ENCODE results near the gene EBF3. TPM values are rescaled to one million over a fixed set of nuclear protein-coding genes. Genes with fewer than 3 reads are reported as not detected.

EBF3 gene
- total RNA-seq, 1 experiment from 2014 or later, result 0.64 TPM

DNA sequence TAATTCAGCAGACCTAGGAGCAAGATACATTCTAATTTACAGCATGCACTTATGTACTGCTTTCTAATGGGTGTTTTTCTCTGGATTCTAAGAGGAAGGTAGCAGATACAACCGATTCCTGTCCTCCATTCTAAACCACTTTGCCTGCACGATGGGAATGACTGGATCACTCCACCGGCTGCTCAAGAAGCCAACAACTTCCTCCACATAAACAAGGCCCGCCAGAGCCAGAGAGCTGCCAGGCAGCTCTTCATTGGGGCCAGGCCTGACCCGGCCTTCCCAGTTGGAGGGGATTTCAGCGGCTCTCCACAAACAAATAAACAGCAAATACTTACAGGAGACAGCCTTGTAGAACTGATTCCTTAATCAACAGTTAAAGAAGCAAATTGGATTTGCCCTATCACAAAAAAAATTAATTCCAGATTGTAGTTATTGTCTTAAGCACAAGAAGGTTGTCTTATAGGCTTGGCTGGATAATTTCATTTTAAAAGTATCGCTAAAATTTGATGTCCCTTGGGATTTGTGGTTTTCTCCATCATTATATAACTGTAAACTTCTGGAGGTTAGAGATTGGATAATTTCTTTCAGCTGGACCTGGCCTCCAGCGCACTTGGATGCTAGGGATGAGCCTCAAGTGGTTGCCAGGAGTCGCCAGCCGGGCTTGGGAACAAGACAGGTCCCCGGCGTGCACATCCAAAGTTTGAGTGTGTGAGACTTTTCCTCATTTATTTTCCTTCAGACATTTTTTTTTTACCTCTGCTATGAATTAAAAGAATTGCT, 20.9 kb downstream of the EBF3 start:
- ChIA-PET CTCF (no interaction called here), POLR2A (no interaction called here)
- TF ChIP-seq SIN3A (IDR thresholded peaks at IDR 0.05; ENCODE audit: borderline replicate concordance, insufficient read depth, low read depth, low read length) (no peak), POLR2AphosphoS5 (IDR thresholded peaks at IDR 0.05; ENCODE audit: low read depth, low read length) (no peak), TCF7L2 (IDR thresholded peaks at IDR 0.05; ENCODE audit: low read depth, low read length) (no peak)
- TF ChIP-seq, protein P1, sequence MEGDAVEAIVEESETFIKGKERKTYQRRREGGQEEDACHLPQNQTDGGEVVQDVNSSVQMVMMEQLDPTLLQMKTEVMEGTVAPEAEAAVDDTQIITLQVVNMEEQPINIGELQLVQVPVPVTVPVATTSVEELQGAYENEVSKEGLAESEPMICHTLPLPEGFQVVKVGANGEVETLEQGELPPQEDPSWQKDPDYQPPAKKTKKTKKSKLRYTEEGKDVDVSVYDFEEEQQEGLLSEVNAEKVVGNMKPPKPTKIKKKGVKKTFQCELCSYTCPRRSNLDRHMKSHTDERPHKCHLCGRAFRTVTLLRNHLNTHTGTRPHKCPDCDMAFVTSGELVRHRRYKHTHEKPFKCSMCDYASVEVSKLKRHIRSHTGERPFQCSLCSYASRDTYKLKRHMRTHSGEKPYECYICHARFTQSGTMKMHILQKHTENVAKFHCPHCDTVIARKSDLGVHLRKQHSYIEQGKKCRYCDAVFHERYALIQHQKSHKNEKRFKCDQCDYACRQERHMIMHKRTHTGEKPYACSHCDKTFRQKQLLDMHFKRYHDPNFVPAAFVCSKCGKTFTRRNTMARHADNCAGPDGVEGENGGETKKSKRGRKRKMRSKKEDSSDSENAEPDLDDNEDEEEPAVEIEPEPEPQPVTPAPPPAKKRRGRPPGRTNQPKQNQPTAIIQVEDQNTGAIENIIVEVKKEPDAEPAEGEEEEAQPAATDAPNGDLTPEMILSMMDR (IDR thresholded peaks at IDR 0.05), result no peak
- TF ChIP-seq, protein P2, sequence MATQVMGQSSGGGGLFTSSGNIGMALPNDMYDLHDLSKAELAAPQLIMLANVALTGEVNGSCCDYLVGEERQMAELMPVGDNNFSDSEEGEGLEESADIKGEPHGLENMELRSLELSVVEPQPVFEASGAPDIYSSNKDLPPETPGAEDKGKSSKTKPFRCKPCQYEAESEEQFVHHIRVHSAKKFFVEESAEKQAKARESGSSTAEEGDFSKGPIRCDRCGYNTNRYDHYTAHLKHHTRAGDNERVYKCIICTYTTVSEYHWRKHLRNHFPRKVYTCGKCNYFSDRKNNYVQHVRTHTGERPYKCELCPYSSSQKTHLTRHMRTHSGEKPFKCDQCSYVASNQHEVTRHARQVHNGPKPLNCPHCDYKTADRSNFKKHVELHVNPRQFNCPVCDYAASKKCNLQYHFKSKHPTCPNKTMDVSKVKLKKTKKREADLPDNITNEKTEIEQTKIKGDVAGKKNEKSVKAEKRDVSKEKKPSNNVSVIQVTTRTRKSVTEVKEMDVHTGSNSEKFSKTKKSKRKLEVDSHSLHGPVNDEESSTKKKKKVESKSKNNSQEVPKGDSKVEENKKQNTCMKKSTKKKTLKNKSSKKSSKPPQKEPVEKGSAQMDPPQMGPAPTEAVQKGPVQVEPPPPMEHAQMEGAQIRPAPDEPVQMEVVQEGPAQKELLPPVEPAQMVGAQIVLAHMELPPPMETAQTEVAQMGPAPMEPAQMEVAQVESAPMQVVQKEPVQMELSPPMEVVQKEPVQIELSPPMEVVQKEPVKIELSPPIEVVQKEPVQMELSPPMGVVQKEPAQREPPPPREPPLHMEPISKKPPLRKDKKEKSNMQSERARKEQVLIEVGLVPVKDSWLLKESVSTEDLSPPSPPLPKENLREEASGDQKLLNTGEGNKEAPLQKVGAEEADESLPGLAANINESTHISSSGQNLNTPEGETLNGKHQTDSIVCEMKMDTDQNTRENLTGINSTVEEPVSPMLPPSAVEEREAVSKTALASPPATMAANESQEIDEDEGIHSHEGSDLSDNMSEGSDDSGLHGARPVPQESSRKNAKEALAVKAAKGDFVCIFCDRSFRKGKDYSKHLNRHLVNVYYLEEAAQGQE (IDR thresholded peaks at IDR 0.05; ENCODE audit: insufficient read depth in 1 of 2, low read depth in 2 of 2, low read length in 1 of 2), result no peak
- Histone ChIP-seq H3K4me1 (ENCODE audit: control insufficient read depth, insufficient read depth, low read length) (no peaks in the 10 kb centered on the region), H3K27me3 (ENCODE audit: control insufficient read depth, insufficient read depth, low read length) (no peaks in the 10 kb centered on the region), H3K27ac (ENCODE audit: low read length) (no peak overlapping the region), H3K36me3 (ENCODE audit: control insufficient read depth, insufficient read depth, low read length) (no peaks in the 10 kb centered on the region), H3K4me3 (ENCODE audit: low read depth in 2 of 2, low read length in 2 of 2) (no peak overlapping the region), H3K9me3 (ENCODE audit: control insufficient read depth, insufficient read depth, low read depth, low read length) (no peaks in the 10 kb centered on the region)
- BruUV-seq (replicated peaks), result no TSS peak
- in situ Hi-C loops (cut with HindIII; ENCODE audit: low pct_unique_long_range_greater_than_20kb, low sequenced_read_pairs), result no loop called here
- ATAC-seq, result no peak
- no peak for DNase-seq (ENCODE audit: low read depth, low spot score)
- intact Hi-C loops (cut with micrococcal nuclease; ENCODE audit: unreplicated experiment), result no loop called here

DNA sequence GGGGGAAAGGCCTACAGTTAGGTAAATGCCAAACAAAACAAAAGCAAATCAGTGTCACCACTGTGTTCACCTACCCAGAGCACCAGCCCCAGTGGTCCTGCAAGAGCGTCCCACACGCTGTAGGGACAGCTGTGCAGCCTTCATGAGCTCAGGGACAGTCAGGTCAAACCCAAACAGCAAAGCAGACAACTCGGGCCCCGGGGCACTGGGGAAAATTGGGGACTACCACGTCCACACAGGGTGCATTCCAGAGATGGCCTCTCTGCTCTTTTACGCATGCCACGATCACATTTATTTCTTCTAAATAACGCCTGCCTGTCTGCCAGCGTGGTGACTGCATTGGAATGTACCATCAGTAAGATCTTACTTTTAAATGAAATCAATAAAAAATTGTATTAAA, 21.7 kb downstream of the EBF3 start:
- no peaks in the 10 kb centered on the region for H3K9me3 ChIP-seq (ENCODE audit: control insufficient read depth, insufficient read depth, low read depth, low read length)
- DNase-seq (ENCODE audit: low read depth, low spot score) (no peak), ATAC-seq (no peak)
- no peak for TF ChIP-seq TCF7L2 (IDR thresholded peaks at IDR 0.05; ENCODE audit: low read depth, low read length)
- no peak for TF ChIP-seq SIN3A (IDR thresholded peaks at IDR 0.05; ENCODE audit: borderline replicate concordance, insufficient read depth, low read depth, low read length)
- no peaks in the 10 kb centered on the region for H3K27me3 ChIP-seq (ENCODE audit: control insufficient read depth, insufficient read depth, low read length)
- no peak overlapping the region for H3K27ac ChIP-seq (ENCODE audit: low read length)
- H3K36me3 ChIP-seq (ENCODE audit: control insufficient read depth, insufficient read depth, low read length), result no peaks in the 10 kb centered on the region
- intact Hi-C loops (cut with micrococcal nuclease; ENCODE audit: unreplicated experiment) (no loop called here), in situ Hi-C loops (cut with HindIII; ENCODE audit: low pct_unique_long_range_greater_than_20kb, low sequenced_read_pairs) (no loop called here)
- BruUV-seq (replicated peaks), result no TSS peak
- no peaks in the 10 kb centered on the region for H3K4me1 ChIP-seq (ENCODE audit: control insufficient read depth, insufficient read depth, low read length)
- ChIA-PET POLR2A (no interaction called here), CTCF (no interaction called here)
- no peak overlapping the region for H3K4me3 ChIP-seq (ENCODE audit: low read depth in 2 of 2, low read length in 2 of 2)

GRCh38 chr10:129942019-129942277, 22.1 kb downstream of the EBF3 start:
- ATAC-seq (no peak), DNase-seq (ENCODE audit: low read depth, low spot score) (no peak)
- intact Hi-C loops (cut with micrococcal nuclease; ENCODE audit: unreplicated experiment) (no loop called here), in situ Hi-C loops (cut with HindIII; ENCODE audit: low pct_unique_long_range_greater_than_20kb, low sequenced_read_pairs) (no loop called here)
- BruUV-seq (replicated peaks), result no TSS peak
- Histone ChIP-seq H3K27ac (ENCODE audit: low read length) (no peak overlapping the region), H3K27me3 (ENCODE audit: control insufficient read depth, insufficient read depth, low read length) (no peaks in the 10 kb centered on the region), H3K9me3 (ENCODE audit: control insufficient read depth, insufficient read depth, low read depth, low read length) (no peaks in the 10 kb centered on the region), H3K4me1 (ENCODE audit: control insufficient read depth, insufficient read depth, low read length) (no peaks in the 10 kb centered on the region), H3K4me3 (ENCODE audit: low read depth in 2 of 2, low read length in 2 of 2) (no peak overlapping the region), H3K36me3 (ENCODE audit: control insufficient read depth, insufficient read depth, low read length) (no peaks in the 10 kb centered on the region)
- TF ChIP-seq, protein P1 (IDR thresholded peaks at IDR 0.05), result no peak
- no peak for TF ChIP-seq SIN3A (IDR thresholded peaks at IDR 0.05; ENCODE audit: borderline replicate concordance, insufficient read depth, low read depth, low read length)
- TF ChIP-seq, protein P2 (IDR thresholded peaks at IDR 0.05; ENCODE audit: insufficient read depth in 1 of 2, low read depth in 2 of 2, low read length in 1 of 2), result no peak
- TF ChIP-seq POLR2AphosphoS5 (IDR thresholded peaks at IDR 0.05; ENCODE audit: low read depth, low read length), result no peak
- TF ChIP-seq TCF7L2 (IDR thresholded peaks at IDR 0.05; ENCODE audit: low read depth, low read length), result no peak
- POLR2A ChIA-PET, result no interaction called here
- CTCF ChIA-PET, result no interaction called here
